ENCODE results near the gene STIM2.

The STIM2 gene

DNA sequence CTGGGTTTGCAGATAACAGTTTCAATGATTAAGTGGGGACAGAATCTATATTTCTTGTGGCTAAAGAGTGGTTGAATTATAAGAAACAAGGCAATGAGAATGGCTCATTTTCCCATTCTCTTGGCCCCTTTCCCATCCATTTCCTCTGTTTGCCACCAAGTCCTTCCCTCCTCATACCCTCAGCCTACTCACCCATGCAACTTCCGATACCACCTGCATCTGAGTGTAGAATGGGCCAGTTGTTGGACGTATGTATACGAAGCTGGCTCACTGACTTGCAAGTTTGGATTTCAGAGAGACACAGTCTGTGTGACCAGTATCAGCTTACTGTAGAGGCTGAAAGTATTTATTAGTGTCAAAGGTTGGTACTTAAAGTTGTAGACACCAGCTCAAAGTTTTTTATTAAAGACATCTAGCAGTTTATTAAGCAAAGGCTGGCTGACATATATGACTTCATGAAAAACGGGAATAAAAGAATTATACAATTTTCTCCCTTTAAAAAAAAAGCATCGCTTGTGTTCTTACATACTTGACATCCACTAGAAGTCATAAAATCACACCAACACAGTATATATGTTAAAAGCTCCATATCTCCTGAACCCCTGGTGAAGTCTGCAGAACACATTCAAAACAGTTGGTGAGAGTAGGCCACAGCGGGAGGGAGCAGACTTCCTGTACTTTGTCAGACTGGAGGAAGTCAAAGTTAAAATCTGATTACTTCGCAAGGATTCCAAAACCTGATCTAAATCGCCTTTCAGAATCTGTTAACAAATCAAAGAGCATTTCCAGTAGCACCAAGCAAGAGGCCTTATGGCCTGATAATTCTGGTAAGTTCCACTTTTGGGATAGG is 22.4 kb upstream of the STIM2 start:
- TF ChIP-seq CTCF (IDR thresholded peaks at IDR 0.05; ENCODE audit: low read length, missing control alignments) = no peak
- no peak overlapping the region for H3K4me3 ChIP-seq (replicated peaks; ENCODE audit: low read depth, low read length)
- no peak for DNase-seq (ENCODE audit: low read depth)

DNA sequence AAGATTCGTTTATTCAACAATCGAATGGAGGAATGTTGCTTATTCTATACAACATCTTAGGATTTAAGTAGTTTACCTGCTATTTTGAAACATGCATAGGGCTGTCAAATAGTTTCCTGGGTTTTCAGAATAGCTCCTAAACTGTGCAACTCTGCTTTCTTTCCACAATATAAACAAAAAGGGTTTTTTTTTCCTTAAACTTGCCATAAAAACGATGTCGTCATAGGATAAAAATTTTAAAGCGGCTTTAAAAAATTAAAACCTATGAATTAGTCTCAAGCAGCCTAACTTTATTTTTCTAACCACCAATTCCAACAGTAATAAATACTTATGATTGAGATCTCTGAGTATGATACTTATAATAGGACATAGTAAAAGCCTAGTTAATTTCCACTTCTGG is 21.6 kb upstream of the STIM2 start:
- DNase-seq (ENCODE audit: low read depth) = no peak
- H3K4me3 ChIP-seq (replicated peaks; ENCODE audit: low read depth, low read length) = no peak overlapping the region
- TF ChIP-seq CTCF (IDR thresholded peaks at IDR 0.05; ENCODE audit: low read length, missing control alignments) = no peak

GRCh38 chr4:26839534-26839951 is 21.1 kb upstream of the STIM2 start:
- peak; percentile 26 for DNase-seq (ENCODE audit: low read depth)
- no peak overlapping the region for H3K4me3 ChIP-seq (replicated peaks; ENCODE audit: low read depth, low read length)
- TF ChIP-seq CTCF (IDR thresholded peaks at IDR 0.05; ENCODE audit: low read length, missing control alignments) = no peak

- no peak for DNase-seq (ENCODE audit: low read depth)
- no peak for TF ChIP-seq CTCF (IDR thresholded peaks at IDR 0.05; ENCODE audit: low read length, missing control alignments)
- no peak overlapping the region for H3K4me3 ChIP-seq (replicated peaks; ENCODE audit: low read depth, low read length)
These were observed 19.9 kb upstream of the STIM2 start for GRCh38 chr4:26840786-26841185.

DNA sequence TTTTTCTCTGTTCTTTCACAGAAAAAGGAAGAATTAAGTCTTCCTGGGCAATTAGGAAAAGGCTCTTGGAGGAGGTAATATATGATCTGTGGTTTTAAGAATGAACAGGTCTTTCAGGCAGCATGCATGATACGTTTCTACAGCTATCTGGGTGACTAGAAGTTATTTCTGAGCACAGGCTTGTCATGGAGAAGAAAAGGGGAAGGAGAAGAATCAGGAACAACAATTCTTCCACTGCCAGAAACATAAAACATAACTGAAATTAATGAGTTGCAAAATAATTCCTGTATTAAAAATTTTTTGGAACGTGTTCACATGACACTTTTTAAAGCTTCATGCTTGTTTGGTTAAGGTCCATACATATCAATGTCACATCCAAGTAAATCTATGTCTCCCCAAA is 17.7 kb upstream of the STIM2 start:
- no peak for DNase-seq (ENCODE audit: low read depth)
- no peak for TF ChIP-seq CTCF (IDR thresholded peaks at IDR 0.05; ENCODE audit: low read length, missing control alignments)
- no peak overlapping the region for H3K4me3 ChIP-seq (replicated peaks; ENCODE audit: low read depth, low read length)

- no peak for TF ChIP-seq CTCF (IDR thresholded peaks at IDR 0.05; ENCODE audit: low read length, missing control alignments)
- H3K4me3 ChIP-seq (replicated peaks; ENCODE audit: low read depth, low read length) = no peak overlapping the region
- DNase-seq (ENCODE audit: low read depth) = no peak
These were observed 10.1 kb upstream of the STIM2 start for GRCh38 chr4:26850528-26850927.

DNA sequence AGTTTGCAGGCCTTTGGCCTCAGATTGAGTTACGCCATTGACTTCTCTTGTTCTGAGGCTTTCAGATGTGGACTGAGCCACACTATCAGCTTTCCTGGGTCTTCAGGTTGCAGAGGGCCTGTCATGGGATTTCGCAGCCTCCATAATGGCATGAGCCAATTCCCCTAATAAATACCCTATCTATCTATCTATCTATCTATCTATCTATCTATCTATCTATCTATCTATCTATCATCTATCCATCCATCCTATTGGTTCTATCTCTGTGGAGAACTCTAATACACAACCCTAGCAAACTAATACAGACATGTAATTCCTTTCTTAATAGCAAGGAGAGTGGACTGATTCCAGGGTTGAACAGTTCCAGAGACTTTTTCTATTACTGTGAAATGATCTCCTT is 9.5 kb upstream of the STIM2 start:
- H3K4me3 ChIP-seq (replicated peaks; ENCODE audit: low read depth, low read length) = no peak overlapping the region
- TF ChIP-seq CTCF (IDR thresholded peaks at IDR 0.05; ENCODE audit: low read length, missing control alignments) = no peak
- DNase-seq (ENCODE audit: low read depth) = no peak

All from fibroblast of pulmonary artery (primary cell).